GM10266 (cell line): ENCODE measurements around the gene DNAJB1.
A peak's percentile ranks its signal among the peaks of the same experiment; 100 is the strongest.
"Not testable (repeated sequence)": the region's sequence is repeated elsewhere in the genome, so short reads cannot be mapped to it uniquely, and the experiment has no call there.

ENCODE experiments used
- DNase-seq: peaks from one replicate; pipeline ENCODE4 v3.0.0; 2012; ENCODE audit errors: extremely low spot score
- CTCF ChIP-seq: IDR thresholded peaks from 2 replicates; pipeline ENCODE4 v1.5.1; 2012; ENCODE audit warnings: mild to moderate bottlenecking, low read depth; ENCODE audit not compliant: control insufficient read depth, insufficient read depth; ENCODE audit errors: missing control alignments

Gene DNAJB1

GRCh38 chr19:14507704-14508542, 10.3 kb downstream of the DNAJB1 start:
- TF ChIP-seq CTCF = no peak
- no peak for DNase-seq

- peak; percentile 83 for DNase-seq
- peak; percentile 68 for TF ChIP-seq CTCF
Measured at GRCh38 chr19:14505488-14506239, 12.5 kb downstream of the DNAJB1 start.

GRCh38 chr19:14504575-14504974, 13.6 kb downstream of the DNAJB1 start:
- DNase-seq = not testable (repeated sequence)

- no peak for DNase-seq
Measured at GRCh38 chr19:14503285-14503684, 14.9 kb downstream of the DNAJB1 start.

GRCh38 chr19:14502334-14503092, 15.7 kb downstream of the DNAJB1 start:
- TF ChIP-seq CTCF = no peak
- DNase-seq = no peak

More at GRCh38 chr19:14503285-14503684, 14.9 kb downstream of the DNAJB1 start:
- TF ChIP-seq CTCF = no peak

DNA sequence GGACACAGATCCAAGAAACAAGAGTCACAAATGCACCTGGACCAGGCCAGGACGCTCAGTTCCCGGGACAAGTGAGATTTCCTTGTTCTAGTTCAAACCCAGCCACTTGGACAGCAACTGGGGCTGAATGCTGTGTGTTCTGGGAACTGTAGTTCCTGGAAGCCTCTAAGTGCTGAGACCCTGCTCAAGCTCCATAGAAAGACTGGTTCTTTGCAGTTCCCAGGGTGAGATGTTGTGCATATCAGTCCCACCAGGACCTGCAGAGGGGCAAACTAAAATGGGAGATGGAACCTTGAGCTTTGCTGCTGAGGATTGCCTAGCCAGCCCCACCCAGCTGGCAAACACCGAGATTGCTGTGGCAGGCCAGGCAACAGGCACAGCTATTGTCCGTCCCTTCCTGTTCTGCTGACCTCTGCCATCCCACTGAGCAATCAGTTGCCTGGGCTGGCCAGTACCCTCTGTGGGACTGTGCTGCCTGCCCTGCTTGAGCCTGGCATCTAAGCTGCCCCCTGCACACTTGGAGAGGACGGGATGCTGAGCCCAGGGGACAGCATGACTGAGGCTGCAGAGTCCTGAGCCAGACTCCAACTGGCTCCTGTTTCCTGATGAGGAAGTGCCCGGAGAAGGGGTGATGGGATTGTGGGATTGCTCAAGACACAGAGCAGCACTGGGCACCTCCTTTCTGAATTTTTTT, 20.8 kb downstream of the DNAJB1 start:
- no peak for DNase-seq
- no peak for TF ChIP-seq CTCF

GRCh38 chr19:14496834-14497227, 21.4 kb downstream of the DNAJB1 start:
- no peak for DNase-seq
- no peak for TF ChIP-seq CTCF
